Breast epithelium (tissue), 4 donors: Measurements from ENCODE around the gene EIF4G3. TPM values are rescaled to one million over a fixed set of nuclear protein-coding genes. Genes with fewer than 3 reads are reported as not detected.
A peak's percentile ranks its signal among the peaks of the same experiment; 100 is the strongest.
"Not testable (repeated sequence)": the region's sequence is repeated elsewhere in the genome, so short reads cannot be mapped to it uniquely, and the experiment has no call there.

Source experiments
- DNase-seq, 2 donors: peaks; one replicate each; pipeline ENCODE4 v3.0.0-alpha.2; 2019; ENCODE audit warnings: low spot score in 2 of 2
- H3K27ac ChIP-seq, 2 donors: fragments of 200-600 bp; sonication (generic) in 1 of 2; one replicate each; pipeline ENCODE4 v1.5.1; 2016 to 2019; ENCODE audit warnings: mild to moderate bottlenecking in 1 of 2
- H3K27me3 ChIP-seq, 2 donors: fragments of 200-600 bp; sonication (generic) in 1 of 2; one replicate each; pipeline versions ENCODE4 v1.5.1 to v1.6.0; 2017 to 2019; ENCODE audit warnings: control low read depth in 1 of 2, mild to moderate bottlenecking in 1 of 2
- H3K36me3 ChIP-seq: fragments of 200-600 bp; one replicate; pipeline ENCODE4 v1.5.1; 2019
- H3K4me1 ChIP-seq, 2 donors: fragments of 200-600 bp; sonication (generic); one replicate each; pipeline ENCODE4 v1.5.1; 2016 to 2019; ENCODE audit warnings: control low read depth in 1 of 2
- H3K4me3 ChIP-seq, 3 donors: fragments of 200-600 bp; sonication (generic); 1 replicate in 2 of 3; 2 replicates in 1 of 3; pipeline ENCODE4 v1.5.1; 2016 to 2019; ENCODE audit warnings: mild to moderate bottlenecking in 3 of 3, moderate library complexity in 2 of 3
- H3K9me3 ChIP-seq, 2 donors: fragments of 200-600 bp; sonication (generic) in 1 of 2; one replicate each; pipeline ENCODE4 v1.5.1; 2016 to 2019; ENCODE audit warnings: control low read depth in 1 of 2
- CTCF ChIP-seq, 3 donors: fragments of 450-650 bp; IDR thresholded peaks; one replicate each; pipeline ENCODE4 v1.5.1; 2016 to 2017; ENCODE audit warnings: antibody characterized with exemption in 3 of 3, mild to moderate bottlenecking in 3 of 3, moderate library complexity in 3 of 3
- POLR2A ChIP-seq: fragments of 450-650 bp; IDR thresholded peaks from one replicate; pipeline ENCODE4 v1.6.1; 2016; ENCODE audit warnings: antibody characterized with exemption, mild to moderate bottlenecking, moderate library complexity
- POLR2AphosphoS5 ChIP-seq, 3 donors: sonication (generic); formaldehyde crosslinking; IDR thresholded peaks; one replicate each; pipeline ENCODE4 v1.6.1; 2017; ENCODE audit warnings: antibody characterized with exemption in 3 of 3
- intact Hi-C: fragments of 100-400 bp; cut with DNase I; formaldehyde crosslinking; loops from one replicate; pipeline ENCODE4 v1.15.1; 2023; ENCODE audit warnings: low total_unique reads
- total RNA-seq, 3 donors: library from RNA; depleted of rRNA; stranded (reverse); fragments of >200 nt; gene quantifications; one replicate each; pipeline ENCODE4 v1.1.0, GENCODE V29; 2016

Gene EIF4G3
- total RNA-seq, 3 donors from 2014 or later, result 37.8 to 52.4 (median 50.8) TPM

GRCh38 chr1:21185221-21185731, 8.6 kb upstream of the EIF4G3 start:
- Histone ChIP-seq H3K36me3 (no peaks in the 10 kb centered on the region), H3K4me1 (no peaks in the 10 kb centered on the region), H3K27me3 (no peaks in the 10 kb centered on the region), H3K4me3 (no peak overlapping the region), H3K27ac (no peak overlapping the region), H3K9me3 (no peaks in the 10 kb centered on the region)
- intact Hi-C loops, result no loop called here
- no peak for DNase-seq
- TF ChIP-seq POLR2AphosphoS5 (IDR thresholded peaks at IDR 0.05) (no peak), POLR2A (no peak), CTCF (IDR thresholded peaks at IDR 0.05) (no peak)

GRCh38 chr1:21184276-21184675, 7.6 kb upstream of the EIF4G3 start:
- no peaks in the 10 kb centered on the region for H3K27me3 ChIP-seq
- intact Hi-C loops, result no loop called here
- H3K4me3 ChIP-seq, result no peak overlapping the region
- no peak overlapping the region for H3K27ac ChIP-seq
- TF ChIP-seq POLR2A (no peak), CTCF (IDR thresholded peaks at IDR 0.05) (no peak), POLR2AphosphoS5 (IDR thresholded peaks at IDR 0.05) (no peak)
- no peak for DNase-seq
- no peaks in the 10 kb centered on the region for H3K36me3 ChIP-seq
- H3K9me3 ChIP-seq, result no peaks in the 10 kb centered on the region
- H3K4me1 ChIP-seq, result no peaks in the 10 kb centered on the region

GRCh38 chr1:21182181-21182731, 5.6 kb upstream of the EIF4G3 start:
- H3K4me1 ChIP-seq, result no peaks in the 10 kb centered on the region
- TF ChIP-seq POLR2A, result no peak
- no peak for TF ChIP-seq CTCF (IDR thresholded peaks at IDR 0.05)
- TF ChIP-seq POLR2AphosphoS5 (IDR thresholded peaks at IDR 0.05), result no peak
- no peak for DNase-seq
- no peak overlapping the region for H3K27ac ChIP-seq
- H3K4me3 ChIP-seq, result no peak overlapping the region
- intact Hi-C loops, result no loop called here
- H3K27me3 ChIP-seq, result no peaks in the 10 kb centered on the region
- H3K36me3 ChIP-seq, result no peaks in the 10 kb centered on the region
- H3K9me3 ChIP-seq, result no peaks in the 10 kb centered on the region

DNA sequence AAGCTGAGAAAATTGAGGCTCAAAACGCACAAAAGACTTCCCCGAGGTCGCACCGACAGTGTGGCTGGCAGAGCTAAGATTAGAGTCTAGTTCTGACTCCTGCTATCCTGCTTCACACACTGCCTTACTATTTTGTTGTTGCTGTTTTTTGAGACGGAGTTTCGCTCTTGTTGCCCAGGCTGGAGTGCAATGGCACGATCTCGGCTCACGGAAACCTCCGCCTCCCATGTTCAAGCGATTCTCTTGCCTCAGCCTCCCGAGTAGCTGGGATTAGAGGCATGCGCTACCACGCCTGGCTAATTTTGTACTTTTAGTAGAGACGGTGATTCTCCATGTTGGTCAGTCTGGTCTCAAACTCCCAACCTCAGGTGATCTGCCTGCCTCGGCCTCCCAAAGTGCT, 1.6 kb upstream of the EIF4G3 start:
- DNase-seq, intact Hi-C loops, H3K27ac ChIP-seq, H3K36me3 ChIP-seq, H3K4me1 ChIP-seq, H3K4me3 ChIP-seq, H3K27me3 ChIP-seq, H3K9me3 ChIP-seq: not testable (repeated sequence)

GRCh38 chr1:21175670-21176581, 771 bp downstream of the EIF4G3 start:
- Histone ChIP-seq H3K27me3 (no peaks in the 10 kb centered on the region), H3K27ac (peak overlapping the region; percentile 86 to 95), H3K36me3 (no peaks in the 10 kb centered on the region), H3K4me1 (no peaks in the 10 kb centered on the region), H3K9me3 (no peaks in the 10 kb centered on the region), H3K4me3 (peak overlapping the region; percentile 78 to 91 (median 82))
- DNase-seq, result no peak
- intact Hi-C loops, result no loop called here
- peak in 1 of 3 donors; percentile 10 for TF ChIP-seq CTCF (IDR thresholded peaks at IDR 0.05)
- no peak for TF ChIP-seq POLR2AphosphoS5 (IDR thresholded peaks at IDR 0.05)
